Thoracic aorta (tissue), 2 donors: Measurements from ENCODE around the gene SEZ6. TPM values are rescaled to one million over a fixed set of nuclear protein-coding genes. Genes with fewer than 3 reads are reported as not detected.

Experiments
- ATAC-seq: fragments of 150-250 bp; one replicate; pipeline ENCODE4 v1.8.0; 2017; ENCODE audit warnings: low read depth; ENCODE audit not compliant: insufficient number of reproducible peaks, low FRiP score
- DNase-seq: peaks from one replicate; pipeline ENCODE4 v3.0.0-alpha.2; 2020; ENCODE audit warnings: low spot score
- H3K27ac ChIP-seq, 2 donors: fragments of 200-600 bp; sonication (generic); 1 replicate in 1 of 2; 2 replicates in 1 of 2; pipeline ENCODE4 v1.5.1; 2016; ENCODE audit warnings: mild to moderate bottlenecking in 2 of 2, moderate library complexity in 2 of 2
- H3K27me3 ChIP-seq: fragments of 200-600 bp; sonication (generic); replicated peaks from 2 replicates; pipeline ENCODE4 v1.6.0; 2016; ENCODE audit warnings: mild to moderate bottlenecking; ENCODE audit not compliant: insufficient read depth
- H3K36me3 ChIP-seq: fragments of 200-600 bp; sonication (generic); one replicate; pipeline ENCODE4 v1.5.1; 2016
- H3K4me1 ChIP-seq, 2 donors: fragments of 200-600 bp; sonication (generic); 1 replicate in 1 of 2; 2 replicates in 1 of 2; pipeline versions ENCODE4 v1.5.1 to v1.6.0; 2016; ENCODE audit warnings: low read depth in 2 of 2, mild to moderate bottlenecking in 1 of 2; ENCODE audit not compliant: control insufficient read depth in 1 of 2
- H3K4me3 ChIP-seq: fragments of 200-600 bp; sonication (generic); 2 replicates; pipeline ENCODE4 v1.5.1; 2016; ENCODE audit warnings: mild to moderate bottlenecking
- H3K9me3 ChIP-seq: fragments of 200-600 bp; sonication (generic); 2 replicates; pipeline ENCODE4 v1.5.1; 2016
- CTCF ChIP-seq: fragments of 200-600 bp; sonication (generic); IDR thresholded peaks from one replicate; pipeline ENCODE4 v1.5.1; 2019; ENCODE audit warnings: antibody characterized with exemption
- total RNA-seq, 2 donors: library from RNA; depleted of rRNA; stranded (reverse); fragments of >200 nt; gene quantifications; one replicate each; pipeline versions ENCODE4 v1.1.0 to v1.2.3, GENCODE V29; 2016

The SEZ6 gene
- total RNA-seq, 2 donors from 2014 or later, result not detected

GRCh38 chr17:28944862-28945741, 60.7 kb downstream of the SEZ6 start:
- Histone ChIP-seq H3K36me3 (no peaks in the 10 kb centered on the region), H3K4me1 (peaks cover 34 to 52% of the 10 kb centered on the region in 2 donors), H3K27me3 (no peaks in the 10 kb centered on the region), H3K4me3 (no peak overlapping the region), H3K9me3 (no peaks in the 10 kb centered on the region), H3K27ac (no peak overlapping the region)
- DNase-seq (no peak), ATAC-seq (no peak)
- TF ChIP-seq CTCF, result no peak

- H3K27me3 ChIP-seq, result no peaks in the 10 kb centered on the region
- TF ChIP-seq CTCF, result no peak
- ATAC-seq (no peak), DNase-seq (no peak)
- H3K36me3 ChIP-seq, result no peaks in the 10 kb centered on the region
- peaks cover 35 to 60% of the 10 kb centered on the region in 2 donors for H3K4me1 ChIP-seq
- no peak overlapping the region for H3K4me3 ChIP-seq
- no peak overlapping the region for H3K27ac ChIP-seq
- no peaks in the 10 kb centered on the region for H3K9me3 ChIP-seq
Measured at GRCh38 chr17:28944343-28944742, 61.5 kb downstream of the SEZ6 start.

GRCh38 chr17:28942925-28943324, 62.9 kb downstream of the SEZ6 start:
- ATAC-seq, result no peak
- no peak for DNase-seq
- TF ChIP-seq CTCF, result no peak
- Histone ChIP-seq H3K27ac (no peak overlapping the region), H3K9me3 (no peaks in the 10 kb centered on the region), H3K27me3 (no peaks in the 10 kb centered on the region), H3K4me1 (peaks cover 32 to 66% of the 10 kb centered on the region in 2 donors), H3K4me3 (no peak overlapping the region), H3K36me3 (no peaks in the 10 kb centered on the region)

GRCh38 chr17:28941251-28941650, 64.6 kb downstream of the SEZ6 start:
- ATAC-seq, result no peak
- H3K36me3 ChIP-seq, result no peaks in the 10 kb centered on the region
- no peak overlapping the region for H3K27ac ChIP-seq
- no peaks in the 10 kb centered on the region for H3K27me3 ChIP-seq
- no peak for DNase-seq
- H3K4me1 ChIP-seq, result peaks cover 40 to 68% of the 10 kb centered on the region in 2 donors
- H3K4me3 ChIP-seq, result no peak overlapping the region
- TF ChIP-seq CTCF, result no peak
- H3K9me3 ChIP-seq, result no peaks in the 10 kb centered on the region

GRCh38 chr17:28940675-28941074, 65.2 kb downstream of the SEZ6 start:
- no peak for ATAC-seq
- TF ChIP-seq CTCF, result no peak
- H3K4me1 ChIP-seq, result peaks cover 44 to 68% of the 10 kb centered on the region in 2 donors
- H3K27me3 ChIP-seq, result no peaks in the 10 kb centered on the region
- no peaks in the 10 kb centered on the region for H3K36me3 ChIP-seq
- H3K27ac ChIP-seq, result no peak overlapping the region
- H3K4me3 ChIP-seq, result no peak overlapping the region
- no peak for DNase-seq
- H3K9me3 ChIP-seq, result no peaks in the 10 kb centered on the region
